Measurements from ENCODE around the gene OXGR1.

Gene OXGR1

GRCh38 chr13:96958286-96958891, 35.9 kb downstream of the OXGR1 start:
- no peak for DNase-seq

- no peak for DNase-seq
These were observed 41.7 kb downstream of the OXGR1 start for GRCh38 chr13:96952595-96952994.

- DNase-seq = no peak
These were observed 46.1 kb downstream of the OXGR1 start for GRCh38 chr13:96948127-96948526.

GRCh38 chr13:96947343-96947910, 46.8 kb downstream of the OXGR1 start:
- no peak for DNase-seq

GRCh38 chr13:96946709-96947311, 47.5 kb downstream of the OXGR1 start:
- no peak for DNase-seq

- DNase-seq = no peak
These were observed 53.3 kb downstream of the OXGR1 start for GRCh38 chr13:96940961-96941360.

- DNase-seq = no peak
These were observed 58.4 kb downstream of the OXGR1 start for GRCh38 chr13:96935901-96936300.

All from CD4-positive, alpha-beta T cell treated with Interleukin-17A for 4 hours (primary cell).